K562 (cell line): ENCODE data around the gene WASL. TPM values are rescaled to one million over a fixed set of nuclear protein-coding genes. Genes with fewer than 3 reads are reported as not detected.

Source experiments
- CREB3L1 ChIP-seq: fragments of 450-650 bp; IDR thresholded peaks from 2 replicates; pipeline ENCODE4 v1.6.1; 2014; ENCODE audit warnings: low read depth, mild to moderate bottlenecking, moderate library complexity, borderline replicate concordance
- CSDE1 ChIP-seq, 2 experiments: fragments of 450-650 bp; IDR thresholded peaks; 2 replicates each; pipeline ENCODE4 v1.6.1; 2016; ENCODE audit warnings: mild to moderate bottlenecking in 1 of 2
- EZH2 ChIP-seq: IDR thresholded peaks from 2 replicates; pipeline ENCODE4 v1.6.1; 2012; ENCODE audit warnings: low read depth, mild to moderate bottlenecking, inconsistent platforms, low read length, borderline replicate concordance
- FOXA1 ChIP-seq: fragments of 450-650 bp; IDR thresholded peaks from 2 replicates; pipeline ENCODE4 v1.6.1; 2016; ENCODE audit warnings: mild to moderate bottlenecking, borderline replicate concordance
- KAT8 ChIP-seq: fragments of 450-650 bp; IDR thresholded peaks from 2 replicates; pipeline ENCODE4 v1.6.1; 2016; ENCODE audit warnings: low read depth, mild to moderate bottlenecking
- MAFF ChIP-seq: IDR thresholded peaks from 2 replicates; pipeline ENCODE4 v1.6.1; 2012; ENCODE audit warnings: low read length, improper control_type of control experiment
- MTF1 ChIP-seq: fragments of 250-450 bp; sonication (Bioruptor Pico); IDR thresholded peaks from 2 replicates; pipeline ENCODE4 v1.9.0; 2021; ENCODE audit warnings: moderate library complexity, mild to moderate bottlenecking, inconsistent platforms, borderline replicate concordance
- NFE2 ChIP-seq: IDR thresholded peaks from 2 replicates; pipeline ENCODE4 v1.6.1; 2014; ENCODE audit warnings: antibody characterized with exemption, low read depth
- NR1H2 ChIP-seq: sonication (generic); formaldehyde crosslinking; IDR thresholded peaks from 2 replicates; pipeline ENCODE4 v1.4.0; 2020; ENCODE audit warnings: mild to moderate bottlenecking, missing genetic modification reagents
- PML ChIP-seq: IDR thresholded peaks from 2 replicates; pipeline ENCODE4 v1.6.1; 2012; ENCODE audit warnings: low read length, inconsistent platforms
- PTRF ChIP-seq: fragments of 450-650 bp; IDR thresholded peaks from 2 replicates; pipeline ENCODE4 v1.6.1; 2016; ENCODE audit warnings: mild to moderate bottlenecking, missing genetic modification characterization, missing compliant biosample characterization
- SIN3A ChIP-seq, 2 experiments: fragments of 150-350 bp in 1 of 2; IDR thresholded peaks; 2 replicates each; pipeline ENCODE4 v1.6.1; 2011 to 2016; ENCODE audit warnings: borderline replicate concordance in 2 of 2, low read depth in 2 of 2, low read length in 2 of 2, mild to moderate bottlenecking in 2 of 2, moderate library complexity in 2 of 2; ENCODE audit not compliant: control insufficient read depth in 1 of 2
- TEAD1 ChIP-seq, 2 experiments: fragments of 450-650 bp in 1 of 2; sonication (generic) in 1 of 2; formaldehyde crosslinking; IDR thresholded peaks; 2 replicates each; pipeline versions ENCODE4 v1.4.0 to v1.8.0; 2020 to 2022; ENCODE audit warnings: mild to moderate bottlenecking in 2 of 2, missing genetic modification reagents in 1 of 2
- TSC22D4 ChIP-seq: fragments of 450-650 bp; IDR thresholded peaks from 2 replicates; pipeline ENCODE4 v1.6.1; 2016; ENCODE audit warnings: missing genetic modification characterization, missing biosample characterization, control low read depth
- ZNF23 ChIP-seq: fragments of 250-450 bp; sonication (Bioruptor Pico); IDR thresholded peaks from 2 replicates; pipeline ENCODE4 v1.4.0; 2020; ENCODE audit warnings: mild to moderate bottlenecking
- ZNF239 ChIP-seq: fragments of 250-450 bp; sonication (Bioruptor Pico); IDR thresholded peaks from 2 replicates; pipeline ENCODE4 v1.4.0; 2020; ENCODE audit warnings: mild to moderate bottlenecking
- ZNF668 ChIP-seq: fragments of 250-450 bp; sonication (Bioruptor Pico); IDR thresholded peaks from 2 replicates; pipeline ENCODE4 v1.8.0; 2022; ENCODE audit warnings: mild to moderate bottlenecking, inconsistent platforms
- ZNF707 ChIP-seq: fragments of 250-450 bp; sonication (Bioruptor Pico); conservative IDR thresholded peaks from 2 replicates; pipeline ENCODE4 v1.8.0; 2022; ENCODE audit warnings: inconsistent platforms, mild to moderate bottlenecking, moderate library complexity
- ZNF740 ChIP-seq, 3 experiments: fragments of 200-800 bp in 1 of 3; sonication (Bioruptor generic) in 1 of 3; sonication (generic) in 1 of 3; formaldehyde crosslinking in 1 of 3; IDR thresholded peaks; 2 replicates each; pipeline versions ENCODE4 v1.6.1 to v1.8.0; 2016 to 2022; ENCODE audit warnings: mild to moderate bottlenecking in 2 of 3, missing compliant biosample characterization in 2 of 3, missing genetic modification characterization in 2 of 3, missing genetic modification reagents in 1 of 3
- ZZZ3 ChIP-seq: fragments of 450-650 bp; IDR thresholded peaks from 2 replicates; pipeline ENCODE4 v1.6.1; 2016; ENCODE audit warnings: antibody characterized with exemption, mild to moderate bottlenecking, moderate library complexity
- polyA plus RNA-seq, 8 experiments: library from polyadenylated mRNA; depleted of rRNA in 4 of 8; stranded (reverse) in 5 of 8; unstranded in 3 of 8; fragments of >200 nt; fragmentation: Nextera tagmentation in 2 of 8; fragmentation: Illumina TruSeq in 1 of 8; extraction: Ambion mirVana in 2 of 8; extraction: Trizol in 1 of 8; gene quantifications; 2 replicates each; pipeline versions ENCODE4 v1.2.1 to v1.2.3, GENCODE V29; 2011 to 2014; ENCODE audit warnings: inconsistent platforms in 1 of 8, missing spikeins in 1 of 8
- total RNA-seq, 7 experiments: library from RNA; depleted of rRNA in 6 of 7; stranded (reverse); fragments of >200 nt in 6 of 7; fragmentation: Illumina TruSeq in 2 of 7; extraction: Trizol in 2 of 7; gene quantifications; 2 replicates each; pipeline versions ENCODE4 v1.2.1 to v1.2.3, GENCODE V29; 2011 to 2021; ENCODE audit warnings: low replicate concordance in 1 of 7
- TF ChIP-seq, protein P1 (sequence below): sonication (generic); formaldehyde crosslinking; IDR thresholded peaks from 2 replicates; pipeline ENCODE4 v1.8.1; 2022; ENCODE audit warnings: missing genetic modification reagents

The WASL gene
- total and polyA plus RNA-seq, 9 of the 15 experiments (the other 6 are each of a cell fraction or from before 2014, with no cell fraction given): 3.2 to 13.9 (median 8.3) TPM

GRCh38 chr7:123647106-123647730 is 101.6 kb downstream of the WASL start (continued):
- TF ChIP-seq ZZZ3 (no peak), ZNF23 (0 out of 2 replicates have a peak, but pooled peaks have one; percentile 36), PML (no peak), ZNF668 (CRISPR knock-in tag) (no peak), CSDE1 (IDR thresholded peaks at IDR 0.05) (no peak), CREB3L1 (no peak), KAT8 (no peak), FOXA1 (no peak), MTF1 (CRISPR knock-in tag) (no peak), TSC22D4 (tag) (no peak), ZNF707 (CRISPR knock-in tag) (no peak), NR1H2 (no peak), MAFF (no peak), NFE2 (no peak), ZNF740 (CRISPR knock-in tag; IDR thresholded peaks at IDR 0.05) (no peak), ZNF740 (tag; IDR thresholded peaks at IDR 0.05) (no peak), EZH2 (no peak), PTRF (tag) (no peak), ZNF239 (CRISPR knock-in tag) (peak; percentile 65), TEAD1 (CRISPR knock-in tag; IDR thresholded peaks at IDR 0.05) (no peak), SIN3A (IDR thresholded peaks at IDR 0.05; ENCODE audit: borderline replicate concordance in 2 of 2, control insufficient read depth in 1 of 2, low read depth in 2 of 2, low read length in 2 of 2) (no peak)
- TF ChIP-seq, protein P1, sequence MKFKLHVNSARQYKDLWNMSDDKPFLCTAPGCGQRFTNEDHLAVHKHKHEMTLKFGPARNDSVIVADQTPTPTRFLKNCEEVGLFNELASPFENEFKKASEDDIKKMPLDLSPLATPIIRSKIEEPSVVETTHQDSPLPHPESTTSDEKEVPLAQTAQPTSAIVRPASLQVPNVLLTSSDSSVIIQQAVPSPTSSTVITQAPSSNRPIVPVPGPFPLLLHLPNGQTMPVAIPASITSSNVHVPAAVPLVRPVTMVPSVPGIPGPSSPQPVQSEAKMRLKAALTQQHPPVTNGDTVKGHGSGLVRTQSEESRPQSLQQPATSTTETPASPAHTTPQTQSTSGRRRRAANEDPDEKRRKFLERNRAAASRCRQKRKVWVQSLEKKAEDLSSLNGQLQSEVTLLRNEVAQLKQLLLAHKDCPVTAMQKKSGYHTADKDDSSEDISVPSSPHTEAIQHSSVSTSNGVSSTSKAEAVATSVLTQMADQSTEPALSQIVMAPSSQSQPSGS (CRISPR knock-in tag): no peak
